GM18505 (cell line): ENCODE measurements around the gene ZCCHC7.

ENCODE experiments used
- ATAC-seq: cut with Tn5 transposase; IDR thresholded peaks from one replicate; pipeline ENCODE4 v1.9.1; 2021; ENCODE audit not compliant: unreplicated experiment
- POLR2A ChIP-seq: IDR thresholded peaks from 4 replicates; pipeline ENCODE4 v1.6.1; 2011; ENCODE audit warnings: borderline replicate concordance; ENCODE audit not compliant: insufficient read depth, insufficient read length; ENCODE audit errors: extremely low read depth

The ZCCHC7 gene

GRCh38 chr9:37398464-37399025 lies 278.2 kb downstream of the ZCCHC7 start:
- peak; percentile 53 for TF ChIP-seq POLR2A
- ATAC-seq: no peak

GRCh38 chr9:37399336-37399735 lies 279.0 kb downstream of the ZCCHC7 start:
- TF ChIP-seq POLR2A: no peak
- no peak for ATAC-seq

- no peak for ATAC-seq
- no peak for TF ChIP-seq POLR2A
Observed at GRCh38 chr9:37404590-37404989, 284.2 kb downstream of the ZCCHC7 start.

- TF ChIP-seq POLR2A: peak; percentile 4
- ATAC-seq: no peak
Observed at GRCh38 chr9:37405350-37405749, 285.0 kb downstream of the ZCCHC7 start.

- TF ChIP-seq POLR2A: no peak
- ATAC-seq: no peak
Observed at GRCh38 chr9:37405764-37406380, 285.5 kb downstream of the ZCCHC7 start.

- no peak for ATAC-seq
- peak; percentile 54 for TF ChIP-seq POLR2A
Observed at GRCh38 chr9:37406603-37407401, 286.4 kb downstream of the ZCCHC7 start.

GRCh38 chr9:37407468-37407867 lies 287.1 kb downstream of the ZCCHC7 start:
- no peak for TF ChIP-seq POLR2A
- ATAC-seq: no peak
